SK-N-SH (cell line): ENCODE results near the gene ARFRP1. TPM values are rescaled to one million over a fixed set of nuclear protein-coding genes. Genes with fewer than 3 reads are reported as not detected.

ENCODE experiments used
- CTCF ChIA-PET: fragments of 300-600, 350-600 bp; formaldehyde crosslinking; extraction: SDS; loops from one replicate; lab custom pipeline; 2021; lab: Yijun Ruan, JAX
- POLR2A ChIA-PET: fragments of 350-600 bp; sonication (Branson Sonifier 250); formaldehyde crosslinking; extraction: SDS; loops from one replicate; lab custom pipeline; 2020; ENCODE audit warnings: antibody characterized with exemption, inconsistent platforms; lab: Yijun Ruan, JAX
- DNase-seq: peaks from one replicate; pipeline ENCODE4 v3.0.0; 2012
- H2AFZ ChIP-seq: fragments of 200-600 bp; sonication (generic); 2 replicates; pipeline ENCODE4 v1.8.1; 2016; ENCODE audit warnings: antibody characterized with exemption, mild to moderate bottlenecking, low read depth
- H3F3A ChIP-seq: fragments of 200-600 bp; sonication (generic); replicated peaks from 2 replicates; pipeline ENCODE3; 2016; ENCODE audit warnings: antibody characterized with exemption, mild to moderate bottlenecking; ENCODE audit not compliant: insufficient read depth
- H3K27ac ChIP-seq, 2 experiments: fragments of 200-500 bp in 1 of 2; fragments of 200-600 bp in 1 of 2; sonication (Bioruptor generic) in 1 of 2; sonication (generic), shearing (Covaris generic) in 1 of 2; 2 replicates each; pipeline versions ENCODE4 v1.5.1 to v1.6.1; 2014 to 2016; ENCODE audit warnings: low read depth in 2 of 2, inconsistent platforms in 1 of 2, low read length in 1 of 2, mild to moderate bottlenecking in 1 of 2, mixed read lengths in 1 of 2
- H3K27me3 ChIP-seq: fragments of 200-600 bp; sonication (generic), shearing (Covaris generic); 2 replicates; pipeline ENCODE4 v1.6.1; 2016; ENCODE audit warnings: mixed run types; ENCODE audit not compliant: insufficient read depth
- H3K36me3 ChIP-seq, 2 experiments: fragments of 200-500 bp in 1 of 2; fragments of 200-600 bp in 1 of 2; sonication (Bioruptor generic) in 1 of 2; sonication (generic) in 1 of 2; replicated peaks in 1 of 2; 2 replicates each; pipeline versions ENCODE3 to v1.5.1; 2014 to 2016; ENCODE audit warnings: low read length in 1 of 2, mild to moderate bottlenecking in 1 of 2; ENCODE audit not compliant: insufficient read depth in 2 of 2, control insufficient read depth in 1 of 2
- H3K4me1 ChIP-seq, 2 experiments: fragments of 200-500 bp in 1 of 2; fragments of 200-600 bp in 1 of 2; sonication (Bioruptor generic) in 1 of 2; sonication (generic), shearing (Covaris generic) in 1 of 2; 2 replicates each; pipeline versions ENCODE4 v1.5.1 to v1.6.1; 2014 to 2016; ENCODE audit warnings: low read depth in 1 of 2, low read length in 1 of 2, mixed run types in 1 of 2; ENCODE audit not compliant: insufficient read depth in 2 of 2, control insufficient read depth in 1 of 2
- H3K4me2 ChIP-seq: fragments of 200-600 bp; sonication (generic), shearing (Covaris generic); 2 replicates; pipeline ENCODE4 v1.6.1; 2017; ENCODE audit warnings: mixed run types
- H3K4me3 ChIP-seq, 2 experiments: fragments of 200-500 bp in 1 of 2; fragments of 200-600 bp in 1 of 2; sonication (Bioruptor generic) in 1 of 2; sonication (generic), shearing (Covaris generic) in 1 of 2; 2 replicates each; pipeline versions ENCODE4 v1.5.1 to v1.8.1; 2014 to 2016; ENCODE audit warnings: low read depth in 2 of 2, inconsistent platforms in 1 of 2, low read length in 1 of 2, mild to moderate bottlenecking in 1 of 2, mixed read lengths in 1 of 2, moderate library complexity in 1 of 2
- H3K79me2 ChIP-seq: fragments of 200-600 bp; sonication (generic); 2 replicates; pipeline ENCODE4 v1.8.1; 2017; ENCODE audit warnings: mild to moderate bottlenecking; ENCODE audit not compliant: insufficient read depth
- H3K9ac ChIP-seq: fragments of 200-600 bp; sonication (generic); 2 replicates; pipeline ENCODE4 v1.6.1; 2017; ENCODE audit warnings: mixed run types
- H3K9me2 ChIP-seq: fragments of 200-600 bp; sonication (generic); 2 replicates; pipeline ENCODE4 v1.6.1; 2017; ENCODE audit warnings: mixed run types
- H3K9me3 ChIP-seq: fragments of 200-600 bp; sonication (generic); 2 replicates; pipeline ENCODE4 v1.6.1; 2017; ENCODE audit warnings: mixed run types, mild to moderate bottlenecking, moderate library complexity
- H4K20me1 ChIP-seq: fragments of 200-600 bp; sonication (generic); 2 replicates; pipeline ENCODE4 v1.6.1; 2017; ENCODE audit warnings: mild to moderate bottlenecking, mixed run types; ENCODE audit not compliant: insufficient read depth
- ELF1 ChIP-seq: IDR thresholded peaks from 2 replicates; pipeline ENCODE4 v1.4.0; 2012
- EZH2phosphoT487 ChIP-seq: fragments of 200-600 bp; sonication (generic); IDR thresholded peaks from 2 replicates; pipeline ENCODE4 v1.6.1; 2017; ENCODE audit warnings: low read depth, mixed run types, mild to moderate bottlenecking, antibody characterized with exemption, moderate library complexity, borderline replicate concordance
- FOXM1 ChIP-seq: IDR thresholded peaks from 2 replicates; pipeline ENCODE4 v1.4.0; 2012; ENCODE audit warnings: low read depth, mild to moderate bottlenecking
- JUND ChIP-seq: IDR thresholded peaks from 2 replicates; pipeline ENCODE4 v1.4.0; 2012
- MEF2A ChIP-seq: IDR thresholded peaks from 2 replicates; pipeline ENCODE4 v1.4.0; 2012; ENCODE audit warnings: low read depth, borderline replicate concordance
- SIN3A ChIP-seq: IDR thresholded peaks from 2 replicates; pipeline ENCODE4 v1.6.1; 2012; ENCODE audit warnings: low read depth, mild to moderate bottlenecking, low read length, moderate library complexity, borderline replicate concordance
- TAF1 ChIP-seq: IDR thresholded peaks from 2 replicates; pipeline ENCODE4 v1.6.1; 2012; ENCODE audit warnings: low read depth, mild to moderate bottlenecking, low read length, moderate library complexity, borderline replicate concordance
- WGBS: methylation state at CpG from one replicate; pipeline ENCODE4 v1.1.6; 2017; ENCODE audit warnings: low lambda C conversion rate; 5-methylcytosine and 5-hydroxymethylcytosine counted together
- polyA plus RNA-seq, 3 experiments: library from polyadenylated mRNA; depleted of rRNA; stranded (reverse); fragments of >200 nt; gene quantifications; 2 replicates each; pipeline ENCODE4 v1.2.3, GENCODE V29; 2012
- TF ChIP-seq, protein P1 (sequence below): fragments of 150-350 bp; IDR thresholded peaks from 2 replicates; pipeline ENCODE4 v1.6.1; 2017; ENCODE audit warnings: antibody characterized with exemption, low read length, low read depth, borderline replicate concordance
- TF ChIP-seq, protein P2 (sequence below): IDR thresholded peaks from 2 replicates; pipeline ENCODE4 v1.4.0; 2012; ENCODE audit warnings: low read depth, borderline replicate concordance
- TF ChIP-seq, protein P3 (sequence below): IDR thresholded peaks from 2 replicates; pipeline ENCODE4; 2012
- TF ChIP-seq, protein P4 (sequence below): IDR thresholded peaks from 2 replicates; pipeline ENCODE4 v1.4.0; 2012; ENCODE audit warnings: low read depth, borderline replicate concordance
- TF ChIP-seq, protein P5 (sequence below): IDR thresholded peaks from 2 replicates; pipeline ENCODE4 v1.6.1; 2012; ENCODE audit warnings: mild to moderate bottlenecking, low read depth, low read length, moderate library complexity
- TF ChIP-seq, protein P6 (sequence below): fragments of 200-600 bp; sonication (generic); IDR thresholded peaks from 2 replicates; pipeline ENCODE4 v1.6.1; 2017; ENCODE audit warnings: antibody characterized with exemption, mild to moderate bottlenecking, moderate library complexity

ARFRP1 gene
- polyA plus RNA-seq, 1 of the 3 experiments (the other 2 are of a cell fraction) = 72.8 TPM

DNA sequence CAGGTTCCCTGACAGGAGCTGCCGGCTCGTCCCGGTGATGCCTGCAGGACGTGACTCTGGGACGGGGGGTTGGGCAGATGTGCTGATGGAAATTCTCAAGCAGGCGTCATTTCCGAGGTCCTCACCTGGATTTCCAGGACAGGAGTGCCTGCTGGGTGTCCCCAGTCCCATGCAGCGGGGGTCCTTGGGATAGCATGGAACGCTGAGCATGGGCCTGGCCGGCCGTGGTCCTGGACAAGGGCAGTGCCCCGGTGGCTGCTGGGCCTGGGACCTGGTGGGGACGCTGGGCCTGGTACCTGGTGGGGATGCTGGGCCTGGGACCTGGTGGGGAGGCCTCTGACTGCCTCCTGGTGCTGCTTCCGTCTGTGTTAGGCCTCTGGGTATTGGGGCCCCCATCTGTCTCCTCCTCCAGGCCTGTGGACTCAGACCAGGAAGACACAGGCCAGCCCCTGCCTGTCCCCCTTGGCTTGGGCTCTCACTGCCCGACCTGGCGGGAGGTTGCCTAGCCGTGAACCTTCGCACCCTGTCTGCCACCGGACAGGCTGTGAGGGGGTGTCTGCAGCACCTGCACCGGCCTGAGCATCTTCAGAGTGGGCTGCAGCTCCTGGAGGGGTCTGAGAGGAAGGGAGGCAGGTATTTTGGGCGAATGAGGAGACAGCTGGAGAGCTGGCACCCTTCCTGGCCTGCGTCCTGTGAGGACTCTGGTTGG is 43.5 kb downstream of the ARFRP1 start (continued):
- TF ChIP-seq MEF2A = no peak
- TF ChIP-seq, protein P1, sequence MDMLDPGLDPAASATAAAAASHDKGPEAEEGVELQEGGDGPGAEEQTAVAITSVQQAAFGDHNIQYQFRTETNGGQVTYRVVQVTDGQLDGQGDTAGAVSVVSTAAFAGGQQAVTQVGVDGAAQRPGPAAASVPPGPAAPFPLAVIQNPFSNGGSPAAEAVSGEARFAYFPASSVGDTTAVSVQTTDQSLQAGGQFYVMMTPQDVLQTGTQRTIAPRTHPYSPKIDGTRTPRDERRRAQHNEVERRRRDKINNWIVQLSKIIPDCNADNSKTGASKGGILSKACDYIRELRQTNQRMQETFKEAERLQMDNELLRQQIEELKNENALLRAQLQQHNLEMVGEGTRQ = no peak
- TF ChIP-seq, protein P2, sequence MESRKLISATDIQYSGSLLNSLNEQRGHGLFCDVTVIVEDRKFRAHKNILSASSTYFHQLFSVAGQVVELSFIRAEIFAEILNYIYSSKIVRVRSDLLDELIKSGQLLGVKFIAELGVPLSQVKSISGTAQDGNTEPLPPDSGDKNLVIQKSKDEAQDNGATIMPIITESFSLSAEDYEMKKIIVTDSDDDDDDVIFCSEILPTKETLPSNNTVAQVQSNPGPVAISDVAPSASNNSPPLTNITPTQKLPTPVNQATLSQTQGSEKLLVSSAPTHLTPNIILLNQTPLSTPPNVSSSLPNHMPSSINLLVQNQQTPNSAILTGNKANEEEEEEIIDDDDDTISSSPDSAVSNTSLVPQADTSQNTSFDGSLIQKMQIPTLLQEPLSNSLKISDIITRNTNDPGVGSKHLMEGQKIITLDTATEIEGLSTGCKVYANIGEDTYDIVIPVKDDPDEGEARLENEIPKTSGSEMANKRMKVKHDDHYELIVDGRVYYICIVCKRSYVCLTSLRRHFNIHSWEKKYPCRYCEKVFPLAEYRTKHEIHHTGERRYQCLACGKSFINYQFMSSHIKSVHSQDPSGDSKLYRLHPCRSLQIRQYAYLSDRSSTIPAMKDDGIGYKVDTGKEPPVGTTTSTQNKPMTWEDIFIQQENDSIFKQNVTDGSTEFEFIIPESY = no peak
- TF ChIP-seq, protein P3, sequence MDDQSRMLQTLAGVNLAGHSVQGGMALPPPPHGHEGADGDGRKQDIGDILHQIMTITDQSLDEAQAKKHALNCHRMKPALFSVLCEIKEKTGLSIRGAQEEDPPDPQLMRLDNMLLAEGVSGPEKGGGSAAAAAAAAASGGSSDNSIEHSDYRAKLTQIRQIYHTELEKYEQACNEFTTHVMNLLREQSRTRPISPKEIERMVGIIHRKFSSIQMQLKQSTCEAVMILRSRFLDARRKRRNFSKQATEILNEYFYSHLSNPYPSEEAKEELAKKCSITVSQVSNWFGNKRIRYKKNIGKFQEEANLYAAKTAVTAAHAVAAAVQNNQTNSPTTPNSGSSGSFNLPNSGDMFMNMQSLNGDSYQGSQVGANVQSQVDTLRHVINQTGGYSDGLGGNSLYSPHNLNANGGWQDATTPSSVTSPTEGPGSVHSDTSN = no peak
- no peak for TF ChIP-seq SIN3A
- no peak for TF ChIP-seq TAF1
- TF ChIP-seq ELF1 = no peak
- TF ChIP-seq JUND = no peak

DNA sequence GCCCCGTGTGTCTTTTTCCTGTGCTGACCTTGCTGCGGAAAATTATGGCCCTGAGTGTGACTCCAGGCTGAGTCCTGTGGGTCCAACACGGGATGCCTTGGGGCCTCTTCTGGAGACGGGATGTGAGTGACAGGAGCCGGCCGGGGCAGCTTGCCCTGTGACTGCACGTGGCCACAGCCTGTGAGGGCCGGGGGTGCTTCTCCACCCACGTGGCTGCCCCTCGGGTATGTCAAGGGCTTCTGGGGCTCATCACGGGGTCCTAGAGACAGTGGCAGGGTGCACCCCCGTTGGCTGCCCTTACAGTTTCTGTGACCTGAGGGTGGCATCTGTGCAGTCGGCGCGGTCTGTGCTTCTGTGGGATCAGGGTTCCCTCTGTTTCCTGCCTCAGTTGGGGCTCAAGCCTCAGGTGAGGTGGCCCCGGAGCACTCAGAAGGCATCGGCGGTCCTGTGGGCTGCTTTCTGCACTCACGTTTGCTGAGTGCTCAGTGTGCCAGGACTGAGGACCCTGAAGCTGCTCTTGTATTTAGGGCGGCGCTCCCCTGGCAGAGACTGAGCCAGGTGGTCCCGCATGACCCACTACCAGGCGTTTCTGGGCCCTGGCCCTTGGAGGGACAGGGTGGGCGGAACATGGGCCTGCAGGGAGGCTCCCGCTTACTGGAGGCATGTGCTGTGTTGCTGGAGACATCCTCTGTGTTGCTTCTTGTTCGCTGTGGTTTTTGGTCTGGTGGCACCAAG is 44.3 kb downstream of the ARFRP1 start:
- H3K27ac ChIP-seq = no peak overlapping the region
- no peak overlapping the region for H3K9ac ChIP-seq
- no peaks in the 10 kb centered on the region for H4K20me1 ChIP-seq
- peaks cover 5 to 10% of the 10 kb centered on the region in 2 experiments; a peak in 2 of 4 replicates for H3K4me1 ChIP-seq
- H3K4me2 ChIP-seq = no peak overlapping the region
- CTCF ChIA-PET = no interaction called here
- no peak overlapping the region for H2AFZ ChIP-seq
- H3K4me3 ChIP-seq = no peak overlapping the region
- peaks cover 0 to 60% of the 10 kb centered on the region in 2 experiments for H3K36me3 ChIP-seq
- WGBS = 96% methylated on average over 9 of the region's 26 CpGs
- H3K9me2 ChIP-seq = no peaks in the 10 kb centered on the region
- POLR2A ChIA-PET = interaction anchor here (1.2 kb wide), 1 partner anchor 140 kb away, joined by 3 read pairs; no protein-coding TSS in a partner anchor
- no peaks in the 10 kb centered on the region for H3F3A ChIP-seq
- H3K27me3 ChIP-seq = no peaks in the 10 kb centered on the region
- no peak for DNase-seq
- H3K9me3 ChIP-seq = no peaks in the 10 kb centered on the region
- H3K79me2 ChIP-seq = peaks cover 30% of the 10 kb centered on the region
- no peak for TF ChIP-seq EZH2phosphoT487
- TF ChIP-seq, protein P4, sequence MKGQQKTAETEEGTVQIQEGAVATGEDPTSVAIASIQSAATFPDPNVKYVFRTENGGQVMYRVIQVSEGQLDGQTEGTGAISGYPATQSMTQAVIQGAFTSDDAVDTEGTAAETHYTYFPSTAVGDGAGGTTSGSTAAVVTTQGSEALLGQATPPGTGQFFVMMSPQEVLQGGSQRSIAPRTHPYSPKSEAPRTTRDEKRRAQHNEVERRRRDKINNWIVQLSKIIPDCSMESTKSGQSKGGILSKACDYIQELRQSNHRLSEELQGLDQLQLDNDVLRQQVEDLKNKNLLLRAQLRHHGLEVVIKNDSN = no peak
- TF ChIP-seq, protein P2 = no peak
- TF ChIP-seq, protein P3 = no peak
- TF ChIP-seq, protein P5, sequence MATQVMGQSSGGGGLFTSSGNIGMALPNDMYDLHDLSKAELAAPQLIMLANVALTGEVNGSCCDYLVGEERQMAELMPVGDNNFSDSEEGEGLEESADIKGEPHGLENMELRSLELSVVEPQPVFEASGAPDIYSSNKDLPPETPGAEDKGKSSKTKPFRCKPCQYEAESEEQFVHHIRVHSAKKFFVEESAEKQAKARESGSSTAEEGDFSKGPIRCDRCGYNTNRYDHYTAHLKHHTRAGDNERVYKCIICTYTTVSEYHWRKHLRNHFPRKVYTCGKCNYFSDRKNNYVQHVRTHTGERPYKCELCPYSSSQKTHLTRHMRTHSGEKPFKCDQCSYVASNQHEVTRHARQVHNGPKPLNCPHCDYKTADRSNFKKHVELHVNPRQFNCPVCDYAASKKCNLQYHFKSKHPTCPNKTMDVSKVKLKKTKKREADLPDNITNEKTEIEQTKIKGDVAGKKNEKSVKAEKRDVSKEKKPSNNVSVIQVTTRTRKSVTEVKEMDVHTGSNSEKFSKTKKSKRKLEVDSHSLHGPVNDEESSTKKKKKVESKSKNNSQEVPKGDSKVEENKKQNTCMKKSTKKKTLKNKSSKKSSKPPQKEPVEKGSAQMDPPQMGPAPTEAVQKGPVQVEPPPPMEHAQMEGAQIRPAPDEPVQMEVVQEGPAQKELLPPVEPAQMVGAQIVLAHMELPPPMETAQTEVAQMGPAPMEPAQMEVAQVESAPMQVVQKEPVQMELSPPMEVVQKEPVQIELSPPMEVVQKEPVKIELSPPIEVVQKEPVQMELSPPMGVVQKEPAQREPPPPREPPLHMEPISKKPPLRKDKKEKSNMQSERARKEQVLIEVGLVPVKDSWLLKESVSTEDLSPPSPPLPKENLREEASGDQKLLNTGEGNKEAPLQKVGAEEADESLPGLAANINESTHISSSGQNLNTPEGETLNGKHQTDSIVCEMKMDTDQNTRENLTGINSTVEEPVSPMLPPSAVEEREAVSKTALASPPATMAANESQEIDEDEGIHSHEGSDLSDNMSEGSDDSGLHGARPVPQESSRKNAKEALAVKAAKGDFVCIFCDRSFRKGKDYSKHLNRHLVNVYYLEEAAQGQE = no peak
- no peak for TF ChIP-seq FOXM1
- TF ChIP-seq, protein P6, sequence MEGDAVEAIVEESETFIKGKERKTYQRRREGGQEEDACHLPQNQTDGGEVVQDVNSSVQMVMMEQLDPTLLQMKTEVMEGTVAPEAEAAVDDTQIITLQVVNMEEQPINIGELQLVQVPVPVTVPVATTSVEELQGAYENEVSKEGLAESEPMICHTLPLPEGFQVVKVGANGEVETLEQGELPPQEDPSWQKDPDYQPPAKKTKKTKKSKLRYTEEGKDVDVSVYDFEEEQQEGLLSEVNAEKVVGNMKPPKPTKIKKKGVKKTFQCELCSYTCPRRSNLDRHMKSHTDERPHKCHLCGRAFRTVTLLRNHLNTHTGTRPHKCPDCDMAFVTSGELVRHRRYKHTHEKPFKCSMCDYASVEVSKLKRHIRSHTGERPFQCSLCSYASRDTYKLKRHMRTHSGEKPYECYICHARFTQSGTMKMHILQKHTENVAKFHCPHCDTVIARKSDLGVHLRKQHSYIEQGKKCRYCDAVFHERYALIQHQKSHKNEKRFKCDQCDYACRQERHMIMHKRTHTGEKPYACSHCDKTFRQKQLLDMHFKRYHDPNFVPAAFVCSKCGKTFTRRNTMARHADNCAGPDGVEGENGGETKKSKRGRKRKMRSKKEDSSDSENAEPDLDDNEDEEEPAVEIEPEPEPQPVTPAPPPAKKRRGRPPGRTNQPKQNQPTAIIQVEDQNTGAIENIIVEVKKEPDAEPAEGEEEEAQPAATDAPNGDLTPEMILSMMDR = no peak
